Spleen (tissue), 7 donors: ENCODE measurements around the gene MMP12.

Source experiments
- CTCF ChIP-seq, 11 experiments: fragments of 200-600 bp in 7 of 11; fragments of 450-650 bp in 4 of 11; sonication (generic) in 4 of 11; IDR thresholded peaks in 8 of 11; conservative IDR thresholded peaks in 3 of 11; 1 replicate in 7 of 11; 2 replicates in 4 of 11; pipeline versions ENCODE4 v1.4.0 to v1.8.0; 2016 to 2021; ENCODE audit warnings: antibody characterized with exemption in 11 of 11, inconsistent platforms in 4 of 11, mild to moderate bottlenecking in 1 of 11
- POLR2A ChIP-seq, 3 donors: fragments of 450-650 bp; IDR thresholded peaks; one replicate each; pipeline ENCODE4 v1.5.1; 2017; ENCODE audit warnings: antibody characterized with exemption in 3 of 3, mild to moderate bottlenecking in 1 of 3
- POLR2AphosphoS5 ChIP-seq, 3 donors: sonication (generic); formaldehyde crosslinking; IDR thresholded peaks; one replicate each; pipeline ENCODE4 v1.5.1; 2017; ENCODE audit warnings: antibody characterized with exemption in 3 of 3
- donor health status: DM: no; HTN: no; CAD: no; lungs with moderate emphysema.
- donor health status: DM: no; HTN: no; CAD: no.
- donor health status: DM: no; HTN: no; CAD: no.

DNA sequence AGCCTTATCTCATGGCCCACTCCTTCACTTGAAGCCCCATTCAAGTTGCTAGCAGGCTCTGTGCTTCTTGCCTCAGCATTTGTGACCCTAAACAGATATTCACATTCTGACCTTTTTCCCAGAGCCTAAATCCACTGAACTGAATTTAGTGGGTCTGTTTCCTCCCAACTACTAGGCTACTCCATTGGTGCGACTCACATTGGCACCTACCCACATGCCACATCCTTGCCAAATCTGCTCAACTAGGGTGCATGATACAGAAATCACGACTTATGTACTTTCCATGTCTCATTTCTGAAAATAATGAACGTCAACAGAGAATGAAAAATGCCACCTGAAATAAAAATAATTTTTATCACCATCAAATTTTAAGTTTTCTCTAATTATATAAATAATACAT lies 8.4 kb upstream of the MMP12 start:
- no peak for TF ChIP-seq CTCF (IDR thresholded peaks at IDR 0.05 in 8 of 11, conservative IDR thresholded peaks at IDR 0.05 in 3 of 11)
- TF ChIP-seq POLR2A (IDR thresholded peaks at IDR 0.05): no peak
- no peak for TF ChIP-seq POLR2AphosphoS5 (IDR thresholded peaks at IDR 0.05)
